Bronchial epithelial cell (primary cell): ENCODE data around the gene CCDC71. TPM values are rescaled to one million over a fixed set of nuclear protein-coding genes. Genes with fewer than 3 reads are reported as not detected.
A peak's percentile ranks its signal among the peaks of the same experiment; 100 is the strongest.

Experiments
- DNase-seq: peaks from one replicate; pipeline ENCODE4 v3.0.0-alpha.2; 2010; ENCODE audit warnings: low read depth
- FAIRE-seq: peaks from 2 replicates; lab custom pipeline; 2011; peaks lifted over from hg19 to GRCh38; lab: Jason Lieb, UNC
- H3K27me3 ChIP-seq: 2 replicates; pipeline ENCODE4 v1.5.1; 2011; ENCODE audit warnings: low read length; ENCODE audit not compliant: control insufficient read depth, insufficient read depth
- H3K36me3 ChIP-seq: 2 replicates; pipeline ENCODE4 v1.5.1; 2011; ENCODE audit warnings: low read length; ENCODE audit not compliant: control insufficient read depth, insufficient read depth
- H3K4me3 ChIP-seq: 2 replicates; pipeline ENCODE4 v1.5.1; 2011; ENCODE audit warnings: mild to moderate bottlenecking, low read depth, low read length, control low read depth
- CTCF ChIP-seq: IDR thresholded peaks from 2 replicates; pipeline ENCODE4 v1.5.1; 2011; ENCODE audit warnings: mild to moderate bottlenecking, moderate library complexity, low read length, control low read depth, inconsistent platforms; ENCODE audit not compliant: insufficient read depth, severe bottlenecking
- total RNA-seq: library from RNA; depleted of rRNA; stranded (reverse); fragments of >200 nt; gene quantifications from 2 replicates; pipeline ENCODE4 v1.2.1, GENCODE V29; 2014

CCDC71 gene
- total RNA-seq, 1 donor from 2014 or later: 19.5 TPM

- Histone ChIP-seq H3K27me3 (no peaks in the 10 kb centered on the region), H3K4me3 (no peak overlapping the region), H3K36me3 (peaks cover 13% of the 10 kb centered on the region)
- TF ChIP-seq CTCF: no peak
- FAIRE-seq: no peak
- DNase-seq: no peak
Observed at GRCh38 chr3:49166752-49167556, 823 bp upstream of the CCDC71 start.

DNA sequence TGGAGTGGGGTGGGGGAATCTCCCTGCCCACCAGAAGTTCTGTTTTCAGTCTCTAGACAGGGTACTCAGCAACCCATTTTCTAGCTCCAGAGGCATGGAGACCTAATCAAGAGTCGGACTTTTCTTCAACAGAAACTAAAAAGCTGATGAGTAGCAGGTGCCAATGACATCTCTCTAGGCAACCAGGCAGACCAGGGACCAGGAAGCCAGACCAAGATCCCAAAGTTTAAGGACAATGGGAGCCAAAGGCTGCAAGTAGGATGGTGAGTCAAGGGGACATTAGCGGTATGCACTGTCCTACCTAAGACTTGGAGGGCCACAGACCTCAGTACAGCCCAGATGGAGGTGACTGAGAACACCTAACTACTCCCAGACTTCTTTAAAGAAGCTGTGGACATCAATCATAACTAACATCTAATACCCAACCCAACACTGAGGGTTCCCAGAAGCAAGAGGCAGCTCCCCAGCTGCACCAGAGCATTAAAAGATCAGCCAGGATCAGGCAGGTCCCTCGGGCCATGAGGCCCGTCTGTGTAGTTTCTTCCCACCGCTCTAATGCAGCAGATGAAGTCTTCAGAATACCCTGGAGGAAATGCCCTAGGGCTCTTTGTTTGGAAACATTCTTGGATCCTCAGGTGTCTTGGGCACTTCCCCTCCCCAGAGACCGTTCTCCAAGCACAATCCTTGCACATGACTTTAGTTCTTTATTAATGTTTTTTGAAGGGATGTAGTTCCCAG is 979 bp downstream of the CCDC71 start:
- H3K27me3 ChIP-seq: no peaks in the 10 kb centered on the region
- H3K4me3 ChIP-seq: peak overlapping the region; percentile 77
- no peak for TF ChIP-seq CTCF
- H3K36me3 ChIP-seq: peaks cover 16% of the 10 kb centered on the region
- DNase-seq (no peak), FAIRE-seq (peak; percentile 7)

- FAIRE-seq (no peak), DNase-seq (no peak)
- Histone ChIP-seq H3K4me3 (no peak overlapping the region), H3K27me3 (no peaks in the 10 kb centered on the region), H3K36me3 (peaks cover 16% of the 10 kb centered on the region)
- no peak for TF ChIP-seq CTCF
Observed at GRCh38 chr3:49163609-49164008, 2.5 kb downstream of the CCDC71 start.

GRCh38 chr3:49162751-49163419 is 3.2 kb downstream of the CCDC71 start:
- no peak for FAIRE-seq
- Histone ChIP-seq H3K27me3 (no peaks in the 10 kb centered on the region), H3K36me3 (peaks cover 16% of the 10 kb centered on the region), H3K4me3 (no peak overlapping the region)
- DNase-seq: no peak
- TF ChIP-seq CTCF: no peak

- Histone ChIP-seq H3K36me3 (peaks cover 16% of the 10 kb centered on the region), H3K4me3 (no peak overlapping the region), H3K27me3 (no peaks in the 10 kb centered on the region)
- TF ChIP-seq CTCF: no peak
- peak; percentile 28 for FAIRE-seq
- DNase-seq: no peak
Observed at GRCh38 chr3:49161808-49162530, 4.2 kb downstream of the CCDC71 start.
